Peyer's patch (tissue), 4 donors: ENCODE measurements around the gene UPF2.

Experiments used
- CTCF ChIP-seq, 6 experiments: fragments of 450-650 bp in 4 of 6; fragments of 200-600 bp in 2 of 6; sonication (generic) in 1 of 6; IDR thresholded peaks; one replicate each; pipeline ENCODE4 v1.5.1; 2017 to 2019; ENCODE audit warnings: antibody characterized with exemption in 6 of 6, mild to moderate bottlenecking in 3 of 6, moderate library complexity in 1 of 6
- POLR2A ChIP-seq, 2 donors: fragments of 450-650 bp; IDR thresholded peaks; one replicate each; pipeline ENCODE4 v1.5.1; 2017; ENCODE audit warnings: antibody characterized with exemption in 2 of 2, mild to moderate bottlenecking in 2 of 2, moderate library complexity in 2 of 2

GRCh38 chr10:11908536-11908935 is 134.1 kb downstream of the UPF2 start:
- no peak for TF ChIP-seq CTCF (IDR thresholded peaks at IDR 0.05)
- no peak for TF ChIP-seq POLR2A (IDR thresholded peaks at IDR 0.05)
